ENCODE data around the gene HINT3.
"Not testable (repeated sequence)": the region's sequence is repeated elsewhere in the genome, so short reads cannot be mapped to it uniquely, and the experiment has no call there.

Gene HINT3

GRCh38 chr6:125956506-125957390 lies at the start of gene HINT3:
Gene HINT3, plus strand, starts transcription at chr6:125956770. Its CDS starts 208 bp downstream, at chr6:125956978.
- H3K4me1 Mint-ChIP-seq (ENCODE audit: low read depth), result peaks cover 2% of the 10 kb centered on the region
- H3K9me3 Mint-ChIP-seq, result no peaks in the 10 kb centered on the region
- no peak within 1 kb of the TSS for H3K4me3 Mint-ChIP-seq
- H3K27ac Mint-ChIP-seq, result no peak within 1 kb of the TSS
- intact Hi-C loops (cut with micrococcal nuclease), result loop anchor here (2.0 to 5.0 kb wide), 2 partner anchors 34 to 176 kb away; no protein-coding TSS in a partner anchor
- H3K36me3 Mint-ChIP-seq (ENCODE audit: low read depth), result no peaks in the 10 kb centered on the region
- no peaks in the 10 kb centered on the region for H3K27me3 Mint-ChIP-seq

GRCh38 chr6:125910527-125910926 lies 46.0 kb upstream of the HINT3 start:
- Mint-ChIP-seq H3K36me3 (ENCODE audit: low read depth) (peaks cover 52% of the 10 kb centered on the region), H3K4me1 (ENCODE audit: low read depth) (peaks cover 33% of the 10 kb centered on the region), H3K27ac (no peak overlapping the region), H3K9me3 (no peaks in the 10 kb centered on the region), H3K27me3 (no peaks in the 10 kb centered on the region), H3K4me3 (no peak overlapping the region)
- intact Hi-C loops (cut with micrococcal nuclease), result no loop called here

- H3K36me3 Mint-ChIP-seq (ENCODE audit: low read depth), result peaks cover 52% of the 10 kb centered on the region
- H3K4me1 Mint-ChIP-seq (ENCODE audit: low read depth), result peaks cover 31% of the 10 kb centered on the region
- H3K4me3 Mint-ChIP-seq; H3K27ac Mint-ChIP-seq; H3K9me3 Mint-ChIP-seq; H3K27me3 Mint-ChIP-seq; intact Hi-C loops (cut with micrococcal nuclease): not testable (repeated sequence)
These were observed 45.5 kb upstream of the HINT3 start for GRCh38 chr6:125911051-125911451.

- H3K9me3 Mint-ChIP-seq; H3K4me3 Mint-ChIP-seq; H3K27me3 Mint-ChIP-seq; H3K27ac Mint-ChIP-seq; intact Hi-C loops (cut with micrococcal nuclease): not testable (repeated sequence)
- Mint-ChIP-seq H3K36me3 (ENCODE audit: low read depth) (peaks cover 60% of the 10 kb centered on the region), H3K4me1 (ENCODE audit: low read depth) (peaks cover 25% of the 10 kb centered on the region)
These were observed 44.1 kb upstream of the HINT3 start for GRCh38 chr6:125912430-125912829.

GRCh38 chr6:125913145-125913544 lies 43.4 kb upstream of the HINT3 start:
- no peak overlapping the region for H3K27ac Mint-ChIP-seq
- no peaks in the 10 kb centered on the region for H3K27me3 Mint-ChIP-seq
- no peaks in the 10 kb centered on the region for H3K9me3 Mint-ChIP-seq
- H3K4me3 Mint-ChIP-seq, result no peak overlapping the region
- H3K36me3 Mint-ChIP-seq (ENCODE audit: low read depth), result peaks cover 60% of the 10 kb centered on the region
- peaks cover 25% of the 10 kb centered on the region for H3K4me1 Mint-ChIP-seq (ENCODE audit: low read depth)
- intact Hi-C loops (cut with micrococcal nuclease), result no loop called here

GRCh38 chr6:125913864-125914351 lies 42.7 kb upstream of the HINT3 start:
- no peaks in the 10 kb centered on the region for H3K27me3 Mint-ChIP-seq
- no peak overlapping the region for H3K27ac Mint-ChIP-seq
- H3K4me3 Mint-ChIP-seq, result no peak overlapping the region
- peaks cover 53% of the 10 kb centered on the region for H3K36me3 Mint-ChIP-seq (ENCODE audit: low read depth)
- peaks cover 28% of the 10 kb centered on the region for H3K4me1 Mint-ChIP-seq (ENCODE audit: low read depth)
- intact Hi-C loops (cut with micrococcal nuclease), result no loop called here
- no peaks in the 10 kb centered on the region for H3K9me3 Mint-ChIP-seq

- H3K9me3 Mint-ChIP-seq, result no peaks in the 10 kb centered on the region
- H3K4me1 Mint-ChIP-seq (ENCODE audit: low read depth), result peaks cover 21% of the 10 kb centered on the region
- no peak overlapping the region for H3K4me3 Mint-ChIP-seq
- H3K36me3 Mint-ChIP-seq (ENCODE audit: low read depth), result peaks cover 65% of the 10 kb centered on the region
- H3K27me3 Mint-ChIP-seq, result no peaks in the 10 kb centered on the region
- intact Hi-C loops (cut with micrococcal nuclease), result no loop called here
- H3K27ac Mint-ChIP-seq, result peak overlapping the region; percentile 72
These were observed 38.3 kb upstream of the HINT3 start for GRCh38 chr6:125918230-125918629.

GRCh38 chr6:125918681-125919566 lies 37.6 kb upstream of the HINT3 start:
- Mint-ChIP-seq H3K36me3 (ENCODE audit: low read depth) (peaks cover 65% of the 10 kb centered on the region), H3K27me3 (no peaks in the 10 kb centered on the region), H3K9me3 (no peaks in the 10 kb centered on the region), H3K27ac (peak overlapping the region; percentile 72), H3K4me1 (ENCODE audit: low read depth) (peaks cover 28% of the 10 kb centered on the region), H3K4me3 (peak overlapping the region; percentile 73)
- intact Hi-C loops (cut with micrococcal nuclease), result no loop called here

- peaks cover 68% of the 10 kb centered on the region for H3K36me3 Mint-ChIP-seq (ENCODE audit: low read depth)
- H3K4me3 Mint-ChIP-seq, result no peak overlapping the region
- H3K9me3 Mint-ChIP-seq, result no peaks in the 10 kb centered on the region
- peaks cover 29% of the 10 kb centered on the region for H3K4me1 Mint-ChIP-seq (ENCODE audit: low read depth)
- H3K27me3 Mint-ChIP-seq, result no peaks in the 10 kb centered on the region
- H3K27ac Mint-ChIP-seq, result peak overlapping the region; percentile 72
- intact Hi-C loops (cut with micrococcal nuclease), result loop anchor here (5.0 kb wide), 1 partner anchor 38 kb away; the partner anchor contains the start of gene HINT3
These were observed 37.0 kb upstream of the HINT3 start for GRCh38 chr6:125919618-125920017.

GRCh38 chr6:125922322-125922860 lies 34.2 kb upstream of the HINT3 start:
- H3K27ac Mint-ChIP-seq, result no peak overlapping the region
- H3K9me3 Mint-ChIP-seq, result no peaks in the 10 kb centered on the region
- peaks cover 59% of the 10 kb centered on the region for H3K36me3 Mint-ChIP-seq (ENCODE audit: low read depth)
- peaks cover 29% of the 10 kb centered on the region for H3K4me1 Mint-ChIP-seq (ENCODE audit: low read depth)
- intact Hi-C loops (cut with micrococcal nuclease), result loop anchor here (5.0 kb wide), 1 partner anchor 35 kb away; the partner anchor contains the start of gene HINT3
- H3K4me3 Mint-ChIP-seq, result no peak overlapping the region
- no peaks in the 10 kb centered on the region for H3K27me3 Mint-ChIP-seq

- Mint-ChIP-seq H3K27ac (no peak overlapping the region), H3K9me3 (no peaks in the 10 kb centered on the region), H3K4me1 (ENCODE audit: low read depth) (peaks cover 34% of the 10 kb centered on the region), H3K4me3 (no peak overlapping the region), H3K36me3 (ENCODE audit: low read depth) (peaks cover 64% of the 10 kb centered on the region), H3K27me3 (no peaks in the 10 kb centered on the region)
- intact Hi-C loops (cut with micrococcal nuclease), result loop anchor here (5.0 kb wide), 1 partner anchor 34 kb away; the partner anchor contains the start of gene HINT3
These were observed 33.1 kb upstream of the HINT3 start for GRCh38 chr6:125923366-125923877.

GRCh38 chr6:125924169-125924568 lies 32.4 kb upstream of the HINT3 start:
- no peaks in the 10 kb centered on the region for H3K9me3 Mint-ChIP-seq
- intact Hi-C loops (cut with micrococcal nuclease), result loop anchor here (5.0 kb wide), 1 partner anchor 33 kb away; the partner anchor contains the start of gene HINT3
- H3K4me1 Mint-ChIP-seq (ENCODE audit: low read depth), result peaks cover 26% of the 10 kb centered on the region
- H3K27me3 Mint-ChIP-seq, result no peaks in the 10 kb centered on the region
- H3K4me3 Mint-ChIP-seq, result no peak overlapping the region
- peaks cover 71% of the 10 kb centered on the region for H3K36me3 Mint-ChIP-seq (ENCODE audit: low read depth)
- no peak overlapping the region for H3K27ac Mint-ChIP-seq

GRCh38 chr6:125924697-125925358 lies 31.7 kb upstream of the HINT3 start:
- H3K36me3 Mint-ChIP-seq (ENCODE audit: low read depth), result peaks cover 71% of the 10 kb centered on the region
- peaks cover 24% of the 10 kb centered on the region for H3K4me1 Mint-ChIP-seq (ENCODE audit: low read depth)
- no peaks in the 10 kb centered on the region for H3K27me3 Mint-ChIP-seq
- no peak overlapping the region for H3K4me3 Mint-ChIP-seq
- H3K9me3 Mint-ChIP-seq, result no peaks in the 10 kb centered on the region
- no peak overlapping the region for H3K27ac Mint-ChIP-seq
- intact Hi-C loops (cut with micrococcal nuclease), result loop anchor here (5.0 kb wide), 1 partner anchor 32 kb away; the partner anchor contains the start of gene HINT3

All from dendritic cell treated with granulocyte-macrophage colony-stimulating factor and Interleukin-4, amounts not matched to agents 40 ng/mL and 50 ng/mL, for 4 days (primary cell).